Body of pancreas (tissue), 4 donors: ENCODE results near the gene PXDN. TPM values are rescaled to one million over a fixed set of nuclear protein-coding genes. Genes with fewer than 3 reads are reported as not detected.
"Not testable (repeated sequence)": the region's sequence is repeated elsewhere in the genome, so short reads cannot be mapped to it uniquely, and the experiment has no call there.

ENCODE experiments used
- ATAC-seq: fragments of 150-250 bp; one replicate; pipeline ENCODE4 v1.9.1; 2016
- DNase-seq, 4 donors: peaks; one replicate each; pipeline ENCODE4 v3.0.0-alpha.2; 2019
- H3K27ac ChIP-seq, 4 donors: fragments of 200-600 bp; sonication (generic); 1 replicate in 3 of 4; 2 replicates in 1 of 4; pipeline versions ENCODE4 v1.5.1 to v1.6.1; 2016 to 2019; ENCODE audit warnings: mild to moderate bottlenecking in 1 of 4, mixed read lengths in 1 of 4, moderate library complexity in 1 of 4
- H3K27me3 ChIP-seq, 2 donors: fragments of 200-600 bp; sonication (generic); one replicate each; pipeline ENCODE4 v1.6.0; 2016; ENCODE audit warnings: mild to moderate bottlenecking in 1 of 2
- H3K36me3 ChIP-seq, 2 donors: fragments of 200-600 bp; sonication (generic); replicated peaks in 1 of 2; 2 replicates each; pipeline ENCODE4 v1.5.1; 2016; ENCODE audit warnings: low read depth in 2 of 2; ENCODE audit not compliant: insufficient read depth in 1 of 2
- H3K4me1 ChIP-seq: fragments of 200-600 bp; sonication (generic); one replicate; pipeline ENCODE4 v1.6.0; 2016
- H3K4me3 ChIP-seq, 2 donors: fragments of 200-600 bp; sonication (generic); 1 replicate in 1 of 2; 2 replicates in 1 of 2; pipeline ENCODE4 v1.5.1; 2016 to 2019
- H3K9me3 ChIP-seq, 3 donors: fragments of 200-600 bp; sonication (generic); 1 replicate in 2 of 3; 2 replicates in 1 of 3; pipeline ENCODE4 v1.5.1; 2016
- CTCF ChIP-seq, 7 experiments: fragments of 450-650 bp in 4 of 7; fragments of 200-600 bp in 3 of 7; sonication (generic) in 3 of 7; IDR thresholded peaks; one replicate each; pipeline ENCODE4 v1.5.1; 2016 to 2019; ENCODE audit warnings: antibody characterized with exemption in 7 of 7
- POLR2A ChIP-seq, 3 donors: fragments of 450-650 bp; IDR thresholded peaks; one replicate each; pipeline ENCODE4 v1.6.1; 2016; ENCODE audit warnings: antibody characterized with exemption in 3 of 3, mild to moderate bottlenecking in 2 of 3
- WGBS, 2 donors: methylation state at CpG; one replicate each; pipeline ENCODE4 v1.1.5; 2017; 5-methylcytosine and 5-hydroxymethylcytosine counted together
- intact Hi-C: fragments of 100-400 bp; cut with DNase I; formaldehyde crosslinking; loops from one replicate; pipeline ENCODE4 v1.15.1; 2023
- total RNA-seq, 2 donors: library from RNA; depleted of rRNA; stranded (reverse); fragments of >200 nt; gene quantifications; one replicate each; pipeline ENCODE4 v1.1.0, GENCODE V29; 2016

The PXDN gene
- total RNA-seq, 2 donors from 2014 or later, result 7.0 to 41.9 TPM

DNA sequence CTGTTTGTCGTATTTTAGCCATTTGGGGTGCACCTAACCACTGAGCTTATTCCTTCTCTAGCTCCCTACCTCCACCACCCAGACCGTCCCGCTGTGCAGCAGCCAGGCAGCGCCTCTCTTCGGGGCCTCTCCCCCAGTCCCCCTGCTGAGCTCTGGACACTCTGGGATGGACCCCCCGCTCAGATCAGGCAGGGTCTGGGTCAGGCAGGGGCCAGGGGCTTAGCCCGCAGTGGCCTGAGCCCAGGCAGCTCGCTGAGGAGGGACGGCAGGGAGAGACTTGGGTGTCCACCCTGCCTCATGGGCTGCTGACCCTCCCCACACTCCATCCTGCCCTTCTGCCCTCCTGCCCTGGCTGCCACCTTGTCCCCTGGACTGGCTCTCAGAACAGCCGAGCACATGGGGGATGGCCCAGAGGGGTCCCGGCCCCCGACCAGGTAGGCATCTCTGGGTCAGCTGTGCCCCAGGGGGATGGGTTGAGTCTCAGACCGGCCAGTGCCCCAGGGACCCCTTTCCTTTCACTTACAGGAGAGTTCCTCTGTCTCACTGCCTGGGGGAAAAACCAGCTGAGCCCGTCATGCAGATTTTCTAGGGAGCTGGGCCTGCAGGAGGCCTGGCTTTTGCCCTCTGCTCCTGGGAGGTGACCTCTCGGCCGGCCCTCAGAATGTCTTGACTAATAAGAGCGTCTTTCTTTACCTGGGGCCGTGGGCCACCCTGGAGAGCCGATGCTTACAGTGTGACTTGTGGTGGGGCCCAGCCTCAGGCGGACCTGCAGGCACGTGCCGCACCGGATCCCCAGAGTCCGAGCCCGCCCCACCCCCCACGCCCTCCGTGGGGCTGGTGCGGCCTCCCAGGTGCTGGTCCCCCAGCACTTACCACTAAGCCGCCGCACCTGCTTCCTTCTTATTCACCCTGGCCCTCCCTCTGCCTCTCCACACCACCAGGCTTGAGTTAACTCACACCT, 22.8 kb upstream of the PXDN start:
- no peaks in the 10 kb centered on the region for H3K27me3 ChIP-seq
- no peaks in the 10 kb centered on the region for H3K4me1 ChIP-seq
- intact Hi-C loops, result no loop called here
- ATAC-seq, result no peak
- TF ChIP-seq POLR2A (IDR thresholded peaks at IDR 0.05), result no peak
- TF ChIP-seq CTCF (IDR thresholded peaks at IDR 0.05), result no peak
- H3K4me3 ChIP-seq, result no peak overlapping the region
- H3K27ac ChIP-seq, result no peak overlapping the region
- no peaks in the 10 kb centered on the region for H3K9me3 ChIP-seq
- no peaks in the 10 kb centered on the region for H3K36me3 ChIP-seq
- 77 to 81% methylated on average over 18 to 27 of the region's 30 CpGs for WGBS, 2 donors
- DNase-seq, result no peak

- no peak for ATAC-seq
- TF ChIP-seq POLR2A (IDR thresholded peaks at IDR 0.05) (no peak), CTCF (IDR thresholded peaks at IDR 0.05) (no peak)
- 72 to 74% methylated on average over 6 of the region's 6 CpGs for WGBS, 2 donors
- intact Hi-C loops, result no loop called here
- H3K4me1 ChIP-seq, result no peaks in the 10 kb centered on the region
- no peak overlapping the region for H3K4me3 ChIP-seq
- H3K9me3 ChIP-seq, result no peaks in the 10 kb centered on the region
- no peak overlapping the region for H3K27ac ChIP-seq
- no peak for DNase-seq
- no peaks in the 10 kb centered on the region for H3K36me3 ChIP-seq
- no peaks in the 10 kb centered on the region for H3K27me3 ChIP-seq
These were observed 22.1 kb upstream of the PXDN start for GRCh38 chr2:1766425-1766824.

- H3K27ac ChIP-seq, ATAC-seq, H3K27me3 ChIP-seq, intact Hi-C loops, H3K9me3 ChIP-seq, DNase-seq, H3K36me3 ChIP-seq, H3K4me3 ChIP-seq, H3K4me1 ChIP-seq: not testable (repeated sequence)
- 86 to 88% methylated on average over 2 of the region's 2 CpGs for WGBS, 2 donors
These were observed 20.9 kb upstream of the PXDN start for GRCh38 chr2:1765201-1765600.

GRCh38 chr2:1759611-1759930, 15.3 kb upstream of the PXDN start:
- no peak for ATAC-seq

More at GRCh38 chr2:1759611-1759930, 15.3 kb upstream of the PXDN start:
- TF ChIP-seq CTCF (IDR thresholded peaks at IDR 0.05) (no peak), POLR2A (IDR thresholded peaks at IDR 0.05) (no peak)
- H3K4me1 ChIP-seq, result no peaks in the 10 kb centered on the region
- intact Hi-C loops, result no loop called here
- no peak overlapping the region for H3K27ac ChIP-seq
- no peak overlapping the region for H3K4me3 ChIP-seq
- no peaks in the 10 kb centered on the region for H3K36me3 ChIP-seq
- 91 to 94% methylated on average over 10 of the region's 13 CpGs for WGBS, 2 donors
- DNase-seq, result no peak
- no peaks in the 10 kb centered on the region for H3K9me3 ChIP-seq
- no peaks in the 10 kb centered on the region for H3K27me3 ChIP-seq
